GM23248 (cell line): ENCODE measurements around the gene MRLN.
"Not testable (repeated sequence)": the region's sequence is repeated elsewhere in the genome, so short reads cannot be mapped to it uniquely, and the experiment has no call there.

Source experiments
- EZH2 ChIP-seq: fragments of 200-600 bp; sonication (generic); IDR thresholded peaks from 2 replicates; pipeline ENCODE4 v1.6.1; 2018; ENCODE audit warnings: antibody characterized with exemption, mild to moderate bottlenecking; ENCODE audit not compliant: insufficient read depth, poor library complexity, severe bottlenecking
- EZH2phosphoT487 ChIP-seq: fragments of 200-600 bp; sonication (generic); IDR thresholded peaks from 2 replicates; pipeline ENCODE4 v1.6.1; 2018; ENCODE audit warnings: antibody characterized with exemption, moderate library complexity, mild to moderate bottlenecking, low read depth; ENCODE audit not compliant: insufficient read depth

GRCh38 chr10:59787032-59787431 is 33.8 kb upstream of the MRLN start:
- TF ChIP-seq EZH2, EZH2phosphoT487: not testable (repeated sequence)
